Breast epithelium (tissue), 3 donors: ENCODE measurements around the gene MICAL3.

Source experiments
- POLR2A ChIP-seq: fragments of 450-650 bp; IDR thresholded peaks from one replicate; pipeline ENCODE4 v1.6.1; 2016; ENCODE audit warnings: antibody characterized with exemption, mild to moderate bottlenecking, moderate library complexity
- POLR2AphosphoS5 ChIP-seq, 3 donors: sonication (generic); formaldehyde crosslinking; IDR thresholded peaks; one replicate each; pipeline ENCODE4 v1.6.1; 2017; ENCODE audit warnings: antibody characterized with exemption in 3 of 3
- TF ChIP-seq, protein P1 (sequence below), 3 donors: fragments of 450-650 bp; IDR thresholded peaks; one replicate each; pipeline ENCODE4 v1.5.1; 2016 to 2017; ENCODE audit warnings: antibody characterized with exemption in 3 of 3, mild to moderate bottlenecking in 3 of 3, moderate library complexity in 3 of 3

DNA sequence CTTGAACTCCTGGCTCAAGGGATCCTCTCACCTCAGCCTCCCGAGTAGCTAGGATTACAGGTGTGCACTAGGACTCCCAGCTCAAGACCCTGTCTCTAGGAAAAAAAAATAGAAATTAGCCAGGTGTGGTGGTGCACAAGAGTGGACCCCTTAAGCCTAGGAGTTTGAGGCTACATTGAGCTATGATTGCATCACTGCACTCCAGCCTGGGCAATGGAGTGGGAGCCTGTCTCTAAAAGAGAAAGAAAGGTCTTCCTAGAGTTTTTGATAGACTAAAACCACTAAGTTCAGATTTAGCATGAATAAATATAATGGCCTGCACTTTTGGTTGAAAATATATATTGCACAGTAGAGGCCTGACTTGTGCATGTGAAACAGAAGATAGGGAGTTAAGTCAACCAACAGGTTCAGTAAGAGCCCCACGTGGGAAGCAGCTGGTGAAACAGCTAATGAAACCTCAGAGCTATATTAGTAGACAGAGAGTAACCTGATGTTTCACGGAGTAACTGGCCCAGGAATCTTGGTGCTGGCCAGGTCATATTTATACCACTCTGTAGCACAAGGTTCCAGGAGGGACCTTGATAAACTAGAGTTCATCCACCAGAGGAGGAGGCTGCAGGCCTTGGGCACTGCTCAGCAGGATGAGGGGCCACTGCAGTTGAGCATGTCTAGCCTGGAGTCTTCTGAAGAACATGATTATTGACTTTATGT, 4.6 kb upstream of the MICAL3 start:
- TF ChIP-seq, protein P1, sequence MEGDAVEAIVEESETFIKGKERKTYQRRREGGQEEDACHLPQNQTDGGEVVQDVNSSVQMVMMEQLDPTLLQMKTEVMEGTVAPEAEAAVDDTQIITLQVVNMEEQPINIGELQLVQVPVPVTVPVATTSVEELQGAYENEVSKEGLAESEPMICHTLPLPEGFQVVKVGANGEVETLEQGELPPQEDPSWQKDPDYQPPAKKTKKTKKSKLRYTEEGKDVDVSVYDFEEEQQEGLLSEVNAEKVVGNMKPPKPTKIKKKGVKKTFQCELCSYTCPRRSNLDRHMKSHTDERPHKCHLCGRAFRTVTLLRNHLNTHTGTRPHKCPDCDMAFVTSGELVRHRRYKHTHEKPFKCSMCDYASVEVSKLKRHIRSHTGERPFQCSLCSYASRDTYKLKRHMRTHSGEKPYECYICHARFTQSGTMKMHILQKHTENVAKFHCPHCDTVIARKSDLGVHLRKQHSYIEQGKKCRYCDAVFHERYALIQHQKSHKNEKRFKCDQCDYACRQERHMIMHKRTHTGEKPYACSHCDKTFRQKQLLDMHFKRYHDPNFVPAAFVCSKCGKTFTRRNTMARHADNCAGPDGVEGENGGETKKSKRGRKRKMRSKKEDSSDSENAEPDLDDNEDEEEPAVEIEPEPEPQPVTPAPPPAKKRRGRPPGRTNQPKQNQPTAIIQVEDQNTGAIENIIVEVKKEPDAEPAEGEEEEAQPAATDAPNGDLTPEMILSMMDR (IDR thresholded peaks at IDR 0.05): no peak
- TF ChIP-seq POLR2A: no peak
- no peak for TF ChIP-seq POLR2AphosphoS5 (IDR thresholded peaks at IDR 0.05)
